ENCODE measurements around the gene SORCS1.
A peak's percentile ranks its signal among the peaks of the same experiment; 100 is the strongest.

Gene SORCS1

GRCh38 chr10:107051769-107052168 lies 112.7 kb downstream of the SORCS1 start:
- DNase-seq (ENCODE audit: extremely low spot score), result no peak
- POLR2A ChIA-PET, result no interaction called here
- no peak for TF ChIP-seq ZNF384 (IDR thresholded peaks at IDR 0.05)
- no peak for TF ChIP-seq FOXM1 (IDR thresholded peaks at IDR 0.05; ENCODE audit: borderline replicate concordance)
- TF ChIP-seq ARNT (IDR thresholded peaks at IDR 0.05), result no peak
- CTCF ChIA-PET, result no interaction called here

GRCh38 chr10:107043461-107043860 lies 121.0 kb downstream of the SORCS1 start:
- ChIA-PET CTCF (no interaction called here), POLR2A (no interaction called here)
- TF ChIP-seq FOXA1 (IDR thresholded peaks at IDR 0.05) (no peak), CTBP1 (IDR thresholded peaks at IDR 0.05; ENCODE audit: borderline replicate concordance) (no peak), ELF4 (IDR thresholded peaks at IDR 0.05) (no peak), NFRKB (IDR thresholded peaks at IDR 0.05) (no peak), ARNT (IDR thresholded peaks at IDR 0.05) (no peak), LEF1 (IDR thresholded peaks at IDR 0.05; ENCODE audit: borderline replicate concordance) (no peak), FOXM1 (IDR thresholded peaks at IDR 0.05; ENCODE audit: borderline replicate concordance) (no peak), SP1 (IDR thresholded peaks at IDR 0.05) (no peak)
- no peak for DNase-seq (ENCODE audit: extremely low spot score)

- ChIA-PET POLR2A (no interaction called here), CTCF (no interaction called here)
- DNase-seq (ENCODE audit: extremely low spot score), result no peak
- TF ChIP-seq LEF1 (IDR thresholded peaks at IDR 0.05; ENCODE audit: borderline replicate concordance), result no peak
- no peak for TF ChIP-seq ELF4 (IDR thresholded peaks at IDR 0.05)
- no peak for TF ChIP-seq BHLHE40 (IDR thresholded peaks at IDR 0.05; ENCODE audit: borderline replicate concordance)
- TF ChIP-seq FOXA1 (IDR thresholded peaks at IDR 0.05), result no peak
- no peak for TF ChIP-seq L3MBTL2 (conservative IDR thresholded peaks at IDR 0.05)
Measured at GRCh38 chr10:107037192-107038122, 127.0 kb downstream of the SORCS1 start.

GRCh38 chr10:107033799-107034422 lies 130.6 kb downstream of the SORCS1 start:
- DNase-seq (ENCODE audit: extremely low spot score), result no peak
- ChIA-PET POLR2A (no interaction called here), CTCF (no interaction called here)
- TF ChIP-seq TARDBP (IDR thresholded peaks at IDR 0.05) (no peak), PKNOX1 (IDR thresholded peaks at IDR 0.05) (no peak), FOXK2 (IDR thresholded peaks at IDR 0.05) (no peak), ZNF384 (IDR thresholded peaks at IDR 0.05) (no peak), CTBP1 (IDR thresholded peaks at IDR 0.05; ENCODE audit: borderline replicate concordance) (no peak), ELF4 (IDR thresholded peaks at IDR 0.05) (no peak), SP1 (IDR thresholded peaks at IDR 0.05) (no peak), FOXM1 (IDR thresholded peaks at IDR 0.05; ENCODE audit: borderline replicate concordance) (no peak), BHLHE40 (IDR thresholded peaks at IDR 0.05; ENCODE audit: borderline replicate concordance) (no peak), HDGF (IDR thresholded peaks at IDR 0.05; ENCODE audit: borderline replicate concordance) (no peak), FOXA1 (IDR thresholded peaks at IDR 0.05) (no peak), NFRKB (IDR thresholded peaks at IDR 0.05) (no peak), ARNT (IDR thresholded peaks at IDR 0.05) (no peak), SUZ12 (IDR thresholded peaks at IDR 0.05) (no peak), L3MBTL2 (conservative IDR thresholded peaks at IDR 0.05) (no peak), LEF1 (IDR thresholded peaks at IDR 0.05; ENCODE audit: borderline replicate concordance) (no peak)

GRCh38 chr10:107032700-107033401 lies 131.7 kb downstream of the SORCS1 start:
- peak; percentile 29 for DNase-seq (ENCODE audit: extremely low spot score)
- no peak for TF ChIP-seq FOXM1 (IDR thresholded peaks at IDR 0.05; ENCODE audit: borderline replicate concordance)
- no peak for TF ChIP-seq TARDBP (IDR thresholded peaks at IDR 0.05)
- no peak for TF ChIP-seq NFRKB (IDR thresholded peaks at IDR 0.05)
- no peak; the same call in 1 of the 2 replicates for TF ChIP-seq CTBP1 (IDR thresholded peaks at IDR 0.05; ENCODE audit: borderline replicate concordance)
- no peak for TF ChIP-seq ELF4 (IDR thresholded peaks at IDR 0.05)
- no peak for TF ChIP-seq HDGF (IDR thresholded peaks at IDR 0.05; ENCODE audit: borderline replicate concordance)
- no peak for TF ChIP-seq L3MBTL2 (conservative IDR thresholded peaks at IDR 0.05)
- TF ChIP-seq ZNF384 (IDR thresholded peaks at IDR 0.05), result no peak
- no peak for TF ChIP-seq BHLHE40 (IDR thresholded peaks at IDR 0.05; ENCODE audit: borderline replicate concordance)
- TF ChIP-seq PKNOX1 (IDR thresholded peaks at IDR 0.05), result no peak; the same call in 1 of the 2 replicates
- TF ChIP-seq SUZ12 (IDR thresholded peaks at IDR 0.05), result no peak
- TF ChIP-seq LEF1 (IDR thresholded peaks at IDR 0.05; ENCODE audit: borderline replicate concordance), result no peak
- no peak for TF ChIP-seq ARNT (IDR thresholded peaks at IDR 0.05)
- TF ChIP-seq FOXA1 (IDR thresholded peaks at IDR 0.05), result no peak
- no peak for TF ChIP-seq SP1 (IDR thresholded peaks at IDR 0.05)
- no peak for TF ChIP-seq FOXK2 (IDR thresholded peaks at IDR 0.05)
- ChIA-PET POLR2A (no interaction called here), CTCF (interaction anchor here (0.9 kb wide), 1 partner anchor 32 kb away, joined by 3 read pairs; no protein-coding TSS in a partner anchor)

Data from HEK293T (cell line).